BJ (cell line): Measurements from ENCODE around the gene CRYGN. TPM values are rescaled to one million over a fixed set of nuclear protein-coding genes. Genes with fewer than 3 reads are reported as not detected.

Experiments
- CTCF ChIA-PET: fragments of 350-600 bp; formaldehyde crosslinking; extraction: SDS; loops from one replicate; lab custom pipeline; 2021; ENCODE audit warnings: antibody characterized with exemption, inconsistent platforms; lab: Yijun Ruan, JAX
- POLR2A ChIA-PET: fragments of 300-600 bp; sonication (Branson Sonifier 250); formaldehyde crosslinking; extraction: SDS; loops from one replicate; lab custom pipeline; 2021; ENCODE audit warnings: antibody characterized with exemption; lab: Charles Lee
- DNase-seq: peaks from one replicate; pipeline ENCODE4 v3.0.0-alpha.2; 2011; ENCODE audit warnings: low read depth
- H3K27me3 ChIP-seq: 2 replicates; pipeline ENCODE4 v1.6.0; 2011; ENCODE audit warnings: low read length; ENCODE audit not compliant: control insufficient read depth, insufficient read depth
- H3K36me3 ChIP-seq: 2 replicates; pipeline ENCODE4 v1.5.1; 2011; ENCODE audit warnings: low read length; ENCODE audit not compliant: control insufficient read depth, insufficient read depth
- H3K4me3 ChIP-seq: 2 replicates; pipeline ENCODE4 v1.5.1; 2011; ENCODE audit warnings: low read depth, mild to moderate bottlenecking, control low read depth, low read length
- polyA plus RNA-seq: library from polyadenylated mRNA; depleted of rRNA; stranded (reverse); fragments of >200 nt; gene quantifications from 2 replicates; pipeline ENCODE4 v1.2.3, GENCODE V29; 2011
- TF ChIP-seq, protein P1 (sequence below): IDR thresholded peaks from 2 replicates; pipeline ENCODE4 v1.5.1; 2011; ENCODE audit warnings: low read depth, mild to moderate bottlenecking, control low read depth, inconsistent platforms, low read length, moderate library complexity; ENCODE audit not compliant: insufficient read depth

Gene CRYGN
- polyA plus RNA-seq, 1 experiment = 0.10 TPM

DNA sequence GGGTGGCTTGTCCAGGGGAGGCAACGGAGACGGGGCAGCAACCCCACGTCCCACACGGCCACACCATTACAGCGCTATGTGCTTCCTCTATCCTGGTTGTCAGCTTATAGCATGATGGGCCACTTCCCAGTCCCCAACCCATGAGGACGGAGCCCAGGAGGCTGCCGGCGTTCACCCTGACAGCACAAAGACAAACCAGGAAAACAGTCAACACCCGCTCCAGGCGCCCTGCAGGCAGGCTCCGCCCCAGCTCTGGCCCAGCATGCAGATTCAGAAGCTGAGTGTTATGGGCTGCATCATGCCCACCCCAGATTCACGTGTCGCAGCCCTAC, 44.9 kb downstream of the CRYGN start:
- ChIA-PET CTCF (no interaction called here), POLR2A (no interaction called here)
- no peaks in the 10 kb centered on the region for H3K36me3 ChIP-seq

DNA sequence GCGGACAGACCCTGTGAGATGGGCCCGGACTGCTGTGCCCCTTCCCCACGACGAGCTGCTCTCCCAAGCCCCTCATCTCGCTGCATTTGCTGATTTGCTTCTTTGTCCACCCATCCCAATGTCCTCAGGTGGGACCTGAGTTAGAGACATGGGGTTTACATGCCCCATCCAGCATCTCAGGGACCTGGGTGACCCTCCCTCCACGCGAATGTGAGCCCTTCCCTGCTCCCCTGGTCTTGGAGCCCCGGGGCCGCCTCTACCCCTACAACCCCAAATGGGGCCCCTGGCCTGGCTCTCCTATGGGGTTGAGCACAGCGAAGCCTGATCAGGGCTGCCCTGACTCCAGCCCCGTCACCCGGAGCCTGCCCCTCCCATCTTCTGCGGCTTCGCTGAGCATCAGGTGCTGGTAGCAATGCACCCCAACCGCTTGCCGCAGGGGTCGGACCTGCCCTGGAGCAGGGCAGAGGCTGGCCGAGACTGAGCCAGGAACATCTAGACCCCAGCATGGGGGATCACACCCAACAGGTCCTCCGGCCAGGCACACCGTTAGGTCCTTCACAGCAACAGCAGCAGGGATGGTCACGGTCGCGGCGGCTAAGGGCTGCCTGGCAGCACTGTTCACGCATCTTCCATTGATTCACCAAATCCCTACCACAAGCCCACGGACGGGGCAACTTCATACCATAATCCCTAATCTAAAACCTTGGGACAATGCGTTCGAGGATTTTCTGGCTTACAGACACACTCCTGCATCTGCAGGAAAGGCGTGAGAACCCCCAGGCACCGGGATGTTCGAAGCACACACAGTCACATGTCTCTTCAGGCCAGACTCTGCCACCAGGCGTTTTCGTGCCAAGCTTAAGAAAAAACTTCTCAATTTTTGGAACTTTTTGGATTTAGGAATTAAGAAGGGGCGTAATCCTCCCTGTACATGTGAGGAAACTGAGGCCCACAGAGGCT, 45.6 kb downstream of the CRYGN start:
- CTCF ChIA-PET = no interaction called here

More for the DNA sequence above, 44.9 kb downstream of the CRYGN start:
- Histone ChIP-seq H3K4me3 (no peak overlapping the region), H3K27me3 (peaks cover 8% of the 10 kb centered on the region; the same call in 1 of the 2 replicates)
- no peak for DNase-seq
- TF ChIP-seq, protein P1, sequence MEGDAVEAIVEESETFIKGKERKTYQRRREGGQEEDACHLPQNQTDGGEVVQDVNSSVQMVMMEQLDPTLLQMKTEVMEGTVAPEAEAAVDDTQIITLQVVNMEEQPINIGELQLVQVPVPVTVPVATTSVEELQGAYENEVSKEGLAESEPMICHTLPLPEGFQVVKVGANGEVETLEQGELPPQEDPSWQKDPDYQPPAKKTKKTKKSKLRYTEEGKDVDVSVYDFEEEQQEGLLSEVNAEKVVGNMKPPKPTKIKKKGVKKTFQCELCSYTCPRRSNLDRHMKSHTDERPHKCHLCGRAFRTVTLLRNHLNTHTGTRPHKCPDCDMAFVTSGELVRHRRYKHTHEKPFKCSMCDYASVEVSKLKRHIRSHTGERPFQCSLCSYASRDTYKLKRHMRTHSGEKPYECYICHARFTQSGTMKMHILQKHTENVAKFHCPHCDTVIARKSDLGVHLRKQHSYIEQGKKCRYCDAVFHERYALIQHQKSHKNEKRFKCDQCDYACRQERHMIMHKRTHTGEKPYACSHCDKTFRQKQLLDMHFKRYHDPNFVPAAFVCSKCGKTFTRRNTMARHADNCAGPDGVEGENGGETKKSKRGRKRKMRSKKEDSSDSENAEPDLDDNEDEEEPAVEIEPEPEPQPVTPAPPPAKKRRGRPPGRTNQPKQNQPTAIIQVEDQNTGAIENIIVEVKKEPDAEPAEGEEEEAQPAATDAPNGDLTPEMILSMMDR = no peak

DNA sequence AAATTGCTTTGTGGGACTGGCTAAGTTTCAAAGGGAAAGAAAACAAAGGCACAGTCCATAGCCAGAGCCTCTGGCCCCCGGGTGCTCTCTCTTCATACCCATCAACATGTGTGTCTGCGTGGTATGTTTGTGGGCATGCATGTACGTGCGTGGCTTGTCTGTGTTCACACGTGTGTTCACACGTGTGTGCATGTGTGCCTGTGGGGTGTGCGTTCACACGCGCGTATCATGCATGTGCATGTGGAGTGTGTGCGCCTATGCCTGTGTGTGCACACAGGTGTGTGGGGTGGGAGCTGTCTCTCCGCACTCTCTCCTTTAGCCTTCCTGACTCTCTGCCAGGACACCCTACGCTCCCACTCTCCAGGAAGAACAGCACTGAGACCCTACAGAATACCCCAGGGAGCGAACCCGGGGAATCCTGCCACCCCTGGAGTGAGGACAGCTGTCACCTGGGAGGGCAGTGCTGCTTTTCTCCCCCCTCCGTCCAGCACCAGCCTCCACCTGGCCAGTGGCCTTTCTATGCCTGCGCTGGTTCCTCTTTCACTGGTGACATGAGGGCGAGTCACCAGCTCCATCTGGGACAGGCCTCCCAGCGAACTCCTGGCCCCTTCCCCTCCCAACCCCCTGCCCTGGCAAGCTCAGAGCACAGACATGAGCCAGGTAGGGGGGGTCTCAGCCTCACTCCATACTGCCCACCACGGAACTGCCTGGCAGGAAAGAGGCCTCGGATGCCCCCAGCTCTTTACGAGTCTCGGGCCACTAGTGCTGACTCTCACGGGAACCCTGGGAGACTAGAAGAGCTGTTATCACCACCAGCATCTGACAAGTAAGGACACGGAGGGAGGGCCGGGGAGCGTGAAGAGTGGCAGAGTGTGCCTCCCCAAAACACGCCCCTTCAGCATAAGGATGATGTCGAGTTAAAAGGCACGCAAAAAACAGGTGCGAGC, 46.6 kb downstream of the CRYGN start:
- ChIA-PET CTCF (interaction anchor here (1.0 kb wide), 1 partner anchor 55 kb away, joined by 4 read pairs; no protein-coding TSS in a partner anchor), POLR2A (no interaction called here)
- TF ChIP-seq, protein P1 = no peak
- no peaks in the 10 kb centered on the region for H3K36me3 ChIP-seq
- H3K4me3 ChIP-seq = no peak overlapping the region
- DNase-seq = no peak
- peaks cover 4% of the 10 kb centered on the region; the same call in 1 of the 2 replicates for H3K27me3 ChIP-seq

More for the DNA sequence above, 45.6 kb downstream of the CRYGN start:
- Histone ChIP-seq H3K36me3 (no peaks in the 10 kb centered on the region), H3K4me3 (no peak overlapping the region), H3K27me3 (peaks cover 4% of the 10 kb centered on the region; the same call in 1 of the 2 replicates)
- POLR2A ChIA-PET = no interaction called here
- DNase-seq = no peak
- TF ChIP-seq, protein P1 = no peak

DNA sequence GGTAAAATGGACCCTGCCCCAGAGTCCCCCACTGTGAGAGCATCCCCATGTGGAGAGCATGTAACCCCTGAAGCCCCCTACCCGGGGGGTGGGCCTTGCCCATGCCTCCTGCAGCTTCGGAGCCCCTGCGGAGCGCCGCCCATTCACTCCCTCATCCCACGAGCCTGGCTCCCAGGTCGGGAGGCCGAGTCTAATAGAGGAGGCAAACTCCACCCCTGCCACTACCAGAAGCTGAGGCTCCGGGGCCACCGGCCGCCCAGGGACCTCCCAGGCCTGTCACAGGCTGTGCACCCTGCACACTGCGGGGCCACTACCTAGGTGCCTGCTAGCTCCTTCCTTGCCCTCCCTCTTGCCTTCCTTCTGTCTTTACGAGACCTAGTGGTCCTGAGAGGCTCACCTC, 47.5 kb downstream of the CRYGN start:
- peaks cover 4% of the 10 kb centered on the region; the same call in 1 of the 2 replicates for H3K27me3 ChIP-seq
- TF ChIP-seq, protein P1 = no peak
- H3K36me3 ChIP-seq = no peaks in the 10 kb centered on the region
- no peak overlapping the region for H3K4me3 ChIP-seq
- ChIA-PET CTCF (interaction anchor here (1.0 kb wide), 1 partner anchor 56 kb away, joined by 4 read pairs; no protein-coding TSS in a partner anchor), POLR2A (no interaction called here)
- no peak for DNase-seq
